ENCODE measurements around the gene SLC25A41. TPM values are rescaled to one million over a fixed set of nuclear protein-coding genes. Genes with fewer than 3 reads are reported as not detected.

SLC25A41 gene
- total RNA-seq, result 0.33 TPM in 1 of 2 replicates, not detected in the other

DNA sequence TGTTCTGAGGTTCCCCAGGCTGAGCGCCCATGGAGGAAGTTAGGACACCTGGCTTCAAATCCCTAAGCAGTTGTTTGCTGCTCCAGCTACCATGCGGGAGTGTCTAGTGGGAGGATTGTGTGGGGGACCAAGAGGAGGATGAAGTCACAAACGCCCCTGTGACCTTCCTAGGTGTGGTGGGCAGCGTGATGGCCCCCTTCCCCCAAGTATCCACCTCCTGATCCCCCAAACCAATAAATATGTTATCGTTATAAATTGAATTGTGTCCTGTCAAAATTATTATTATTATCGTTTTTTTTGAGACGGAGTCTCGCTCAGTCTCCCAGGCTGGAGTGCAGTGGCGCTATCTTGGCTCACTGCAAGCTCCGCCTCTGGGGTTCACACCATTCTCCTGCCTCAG is at the start of gene SLC25A41:
Gene SLC25A41 (minus strand): TSS at position 101 of the 400 bp plus-strand sequence. CDS start 70 bp downstream, at position 31.

DNA sequence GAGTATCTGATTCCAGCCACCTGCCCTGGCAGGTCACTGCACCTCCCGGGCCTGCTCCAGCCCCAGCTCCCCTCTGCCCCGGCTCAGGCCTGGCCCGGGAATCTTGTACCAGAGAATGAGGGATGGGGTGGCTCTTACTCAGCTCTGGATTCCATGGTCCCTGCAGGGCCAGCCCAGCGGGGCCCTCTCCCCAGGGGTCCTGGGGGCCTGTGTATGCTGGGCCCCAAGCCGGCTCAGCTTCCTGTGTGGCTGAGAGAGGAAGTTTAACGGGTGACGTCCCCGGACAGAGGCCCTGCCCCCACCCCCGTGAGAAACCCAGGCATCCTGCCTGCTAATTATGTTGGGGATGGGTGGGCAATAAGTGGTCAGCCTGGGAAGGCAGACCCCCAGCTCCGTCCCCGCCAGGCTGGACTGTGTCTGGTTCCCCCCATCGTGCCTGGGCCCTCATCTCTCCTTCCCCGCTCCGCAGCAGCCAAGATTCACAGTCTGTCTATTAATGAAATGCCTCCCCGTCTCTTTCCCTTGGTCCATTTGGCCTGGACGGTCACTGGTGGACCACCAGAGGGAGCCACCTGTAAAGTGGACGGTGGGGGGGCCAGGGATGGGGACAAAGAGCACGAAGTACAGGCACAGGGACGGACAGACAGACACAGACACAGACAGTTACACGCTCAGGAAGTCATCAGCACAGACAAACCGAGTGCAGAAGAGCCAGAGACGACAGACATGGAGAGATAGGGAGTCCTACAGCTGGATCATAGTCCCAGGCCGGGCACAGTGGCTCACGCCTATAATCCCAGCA is 48.2 kb upstream of the SLC25A41 start, which contains the start of gene DENND1C:
Gene DENND1C (minus strand): TSS at position 247 of the 802 bp plus-strand sequence. CDS start 92 bp downstream, at position 155.

DNA sequence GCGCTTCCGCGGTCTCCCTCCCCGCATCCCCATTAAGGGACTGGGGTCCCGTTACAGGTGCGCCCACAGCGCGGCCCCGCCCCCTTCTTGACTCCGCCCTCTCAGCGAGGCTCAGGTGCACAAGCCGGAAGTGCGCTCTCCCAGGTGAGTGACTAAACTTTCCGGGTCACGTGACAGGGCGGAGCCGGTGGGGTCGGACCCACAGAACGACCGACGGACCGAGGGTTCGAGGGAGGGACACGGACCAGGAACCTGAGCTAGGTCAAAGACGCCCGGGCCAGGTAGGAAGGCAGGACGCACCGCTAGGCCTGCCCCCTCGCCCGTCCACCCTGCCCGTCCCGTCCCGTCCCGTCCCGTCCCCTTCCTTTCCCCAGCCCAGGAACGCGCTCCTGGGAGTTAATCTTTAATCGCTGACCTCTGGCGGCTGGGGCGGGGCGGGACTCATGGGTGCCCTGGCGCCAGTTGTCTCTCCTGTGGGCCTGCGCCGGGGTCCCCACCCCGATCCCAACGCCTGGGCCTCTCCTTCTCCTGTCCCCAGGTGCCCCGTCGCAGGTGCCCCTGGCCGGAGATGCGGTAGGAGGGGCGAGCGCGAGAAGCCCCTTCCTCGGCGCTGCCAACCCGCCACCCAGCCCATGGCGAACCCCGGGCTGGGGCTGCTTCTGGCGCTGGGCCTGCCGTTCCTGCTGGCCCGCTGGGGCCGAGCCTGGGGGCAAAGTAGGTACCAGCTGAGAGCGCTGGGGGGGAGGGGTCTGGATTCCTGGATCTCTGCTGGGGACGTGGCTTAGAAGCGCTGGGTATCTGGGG is 30.7 kb upstream of the SLC25A41 start, which contains the start of gene CRB3:
Gene CRB3 (plus strand): TSS at position 202 of the 804 bp plus-strand sequence. CDS start 431 bp downstream, at position 633.

DNA sequence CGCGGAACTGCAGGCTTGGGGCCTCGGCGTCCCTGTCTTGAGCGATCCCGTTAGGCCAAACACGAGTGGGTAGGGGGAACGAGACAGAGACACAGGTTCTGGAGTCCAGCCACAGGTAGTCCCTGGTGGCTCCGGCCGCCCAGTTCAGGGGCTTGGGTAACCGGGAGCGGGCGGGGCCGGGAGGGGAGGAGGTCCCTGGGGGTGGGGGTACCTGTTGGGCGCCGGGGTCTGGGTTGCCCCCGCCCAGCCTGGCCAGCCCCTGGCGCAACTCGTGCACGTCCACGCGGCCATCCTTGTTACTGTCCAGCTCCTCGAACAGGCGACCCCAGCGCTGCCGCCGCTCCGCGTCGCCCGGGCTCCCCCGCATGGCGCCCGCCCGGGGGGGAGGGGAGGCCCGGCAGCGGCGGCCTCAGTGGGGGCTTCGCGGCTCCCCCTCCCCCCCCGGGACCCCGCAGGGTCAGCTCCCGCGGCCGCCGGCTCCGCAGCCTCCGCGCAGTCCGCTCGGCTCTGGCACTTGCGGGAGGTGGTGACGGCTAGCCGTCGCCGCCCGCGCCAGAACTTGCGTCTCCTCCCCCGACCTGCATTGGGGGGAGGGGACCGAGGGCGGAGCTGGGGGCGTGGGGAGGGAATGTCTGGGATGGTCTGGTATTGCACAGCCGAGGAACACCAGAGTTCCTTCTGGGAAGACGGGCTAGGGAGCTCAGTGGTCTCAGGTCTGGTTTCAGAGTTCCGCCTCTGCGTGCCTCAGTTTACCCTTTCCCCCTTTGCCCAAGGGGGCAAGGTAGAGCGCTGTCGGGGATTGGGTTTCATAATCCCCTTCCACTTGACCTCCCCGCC is 25.9 kb upstream of the SLC25A41 start, which contains the start of gene SLC25A23:
Gene SLC25A23 (minus strand): TSS at position 531 of the 837 bp plus-strand sequence. CDS start 164 bp downstream, at position 367.

DNA sequence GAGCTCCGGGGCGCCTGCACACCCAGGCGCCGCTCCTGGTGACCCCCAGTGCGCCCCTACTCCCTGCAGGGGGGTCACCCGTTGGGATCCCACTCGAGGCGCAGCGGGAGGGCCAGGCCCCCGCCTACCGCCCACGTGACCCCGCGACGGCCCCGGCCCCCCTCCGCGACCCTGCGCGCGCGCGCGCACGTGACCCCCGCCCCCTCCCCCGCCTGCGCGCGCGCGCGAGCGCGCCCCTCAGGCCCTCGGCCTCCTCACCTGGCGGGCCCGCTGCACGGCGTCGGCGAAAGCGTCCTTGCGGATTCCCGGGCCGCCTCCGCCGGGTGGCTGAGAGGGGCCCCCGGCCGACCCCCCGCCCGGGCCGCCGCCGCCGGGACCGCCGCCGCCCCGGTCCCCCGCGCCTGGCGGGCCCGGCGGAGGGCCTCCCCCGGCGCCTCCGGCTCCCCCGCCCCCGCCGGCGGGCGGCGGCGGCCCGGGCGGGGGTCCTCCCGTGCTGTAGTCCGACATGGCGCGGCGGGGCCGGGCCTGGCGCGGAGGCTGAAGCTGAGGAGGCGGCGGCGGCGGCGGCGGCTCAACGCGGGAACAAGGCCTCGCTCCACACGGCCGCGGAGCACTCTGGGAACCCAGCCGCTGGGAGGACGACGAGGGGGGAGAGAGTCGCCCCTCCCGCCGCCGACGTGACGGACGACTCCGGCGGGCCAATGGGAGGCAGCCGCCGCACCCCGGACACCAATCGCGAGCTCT is 9.2 kb downstream of the SLC25A41 start, which contains the start of gene KHSRP:
Gene KHSRP (minus strand): TSS at position 617 of the 744 bp plus-strand sequence. CDS start 110 bp downstream, at position 507.

DNA sequence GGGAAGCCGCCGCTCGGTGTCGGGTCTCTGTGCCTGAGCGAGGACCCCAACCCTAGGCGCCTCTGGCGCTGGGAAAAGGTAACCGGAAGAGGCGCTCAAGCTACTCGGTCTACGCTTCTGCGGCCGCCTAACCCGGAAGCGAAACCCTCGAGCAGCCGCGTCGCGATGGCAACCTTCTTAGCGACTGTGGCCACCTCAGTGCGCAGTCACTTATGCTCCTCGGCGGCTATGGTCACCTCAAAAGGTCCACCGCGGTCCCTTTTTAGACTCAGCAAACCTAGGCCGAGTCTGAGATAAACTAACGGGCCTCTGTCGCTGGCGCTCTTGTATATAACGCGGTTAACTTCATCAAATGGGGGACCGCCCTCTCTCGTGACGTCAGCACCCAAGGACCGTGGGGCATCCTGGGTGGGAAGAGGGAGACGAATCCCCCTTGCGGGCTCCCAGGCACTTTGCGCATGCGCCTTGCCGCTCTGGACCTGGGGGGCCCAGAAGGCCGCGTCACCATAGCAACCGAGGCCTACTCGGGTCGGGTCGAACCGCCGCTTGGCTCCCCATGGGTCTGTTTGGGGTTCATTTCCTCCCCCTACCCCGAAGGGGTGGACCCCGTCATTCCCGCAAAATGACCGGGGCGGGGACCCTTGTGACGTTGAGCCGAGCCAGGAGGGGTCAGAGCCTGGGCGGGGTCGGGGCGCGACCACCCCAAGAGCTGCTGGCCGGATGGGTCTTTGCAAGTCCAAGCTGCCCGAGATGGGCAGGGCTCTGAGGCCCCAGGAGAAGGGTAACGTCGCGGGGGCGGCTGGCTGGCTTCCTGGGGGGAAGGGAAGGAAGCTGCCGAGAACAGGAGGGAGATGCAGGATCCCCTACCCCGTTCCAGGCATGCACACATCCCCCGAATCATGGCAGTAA is 40.2 kb downstream of the SLC25A41 start, which contains the start of gene GTF2F1:
Gene GTF2F1 (minus strand): TSS at position 91 of the 909 bp plus-strand sequence. CDS start 169 bp downstream, outside the sequence.

Small RNAs within 50 kb of the gene (small RNA-seq; reads per million reads assigned to genes)
- gene MIR6790 (not detected), gene MIR6885 (not detected)

Other genes starting within 250 kb of the SLC25A41 start
- gene MLLT1, start 153.8 kb downstream of the SLC25A41 start, total RNA-seq, result 15.2 and 23.2 TPM in 2 replicates
- gene ACER1, start 100.2 kb downstream of the SLC25A41 start, total RNA-seq, result not detected in 2 replicates
- 76.2 and 104 TPM in 2 replicates for gene CLPP, start 72.2 kb downstream of the SLC25A41 start, total RNA-seq
- gene ALKBH7, start 61.0 kb downstream of the SLC25A41 start, total RNA-seq, result 32.4 and 44.1 TPM in 2 replicates
- 0.98 and 1.2 TPM in 2 replicates for gene PSPN, start 57.8 kb downstream of the SLC25A41 start, total RNA-seq
- gene GTF2F1, start 40.6 kb downstream of the SLC25A41 start, total RNA-seq, result 50.8 and 59.4 TPM in 2 replicates
- 166 and 180 TPM in 2 replicates for gene KHSRP, start 9.0 kb downstream of the SLC25A41 start, total RNA-seq
- gene SLC25A23, start 26.0 kb upstream of the SLC25A41 start, total RNA-seq, result 16.9 and 32.3 TPM in 2 replicates
- not detected in 2 replicates for gene CRB3, start 30.5 kb upstream of the SLC25A41 start, total RNA-seq
- gene DENND1C, start 48.0 kb upstream of the SLC25A41 start, total RNA-seq, result not detected in 2 replicates
- gene TUBB4A, start 68.5 kb upstream of the SLC25A41 start, total RNA-seq, result not detected in 2 replicates
- 0.65 and 1.1 TPM in 2 replicates for gene TNFSF9, start 97.3 kb upstream of the SLC25A41 start, total RNA-seq
- gene CD70, start 157.4 kb upstream of the SLC25A41 start, total RNA-seq, result not detected in 2 replicates
- gene TNFSF14, start 236.4 kb upstream of the SLC25A41 start, total RNA-seq, result not detected in 2 replicates

Data from vein endothelial cell (primary cell).